Ramos (cell line): Measurements from ENCODE around the gene IL7R.
"Not testable (repeated sequence)": the region's sequence is repeated elsewhere in the genome, so short reads cannot be mapped to it uniquely, and the experiment has no call there.

Experiments used
- in situ Hi-C: fragments of 300-500 bp; cut with MboI; formaldehyde crosslinking; loops from one replicate; pipeline ENCODE4 v1.14.3; 2022; ENCODE audit warnings: low sequenced_read_pairs; ENCODE audit not compliant: unreplicated experiment

IL7R gene

GRCh38 chr5:35863159-35863558 is 6.5 kb downstream of the IL7R start:
- in situ Hi-C loops, result no loop called here

GRCh38 chr5:35867998-35868397 is 11.3 kb downstream of the IL7R start:
- in situ Hi-C loops, result no loop called here

DNA sequence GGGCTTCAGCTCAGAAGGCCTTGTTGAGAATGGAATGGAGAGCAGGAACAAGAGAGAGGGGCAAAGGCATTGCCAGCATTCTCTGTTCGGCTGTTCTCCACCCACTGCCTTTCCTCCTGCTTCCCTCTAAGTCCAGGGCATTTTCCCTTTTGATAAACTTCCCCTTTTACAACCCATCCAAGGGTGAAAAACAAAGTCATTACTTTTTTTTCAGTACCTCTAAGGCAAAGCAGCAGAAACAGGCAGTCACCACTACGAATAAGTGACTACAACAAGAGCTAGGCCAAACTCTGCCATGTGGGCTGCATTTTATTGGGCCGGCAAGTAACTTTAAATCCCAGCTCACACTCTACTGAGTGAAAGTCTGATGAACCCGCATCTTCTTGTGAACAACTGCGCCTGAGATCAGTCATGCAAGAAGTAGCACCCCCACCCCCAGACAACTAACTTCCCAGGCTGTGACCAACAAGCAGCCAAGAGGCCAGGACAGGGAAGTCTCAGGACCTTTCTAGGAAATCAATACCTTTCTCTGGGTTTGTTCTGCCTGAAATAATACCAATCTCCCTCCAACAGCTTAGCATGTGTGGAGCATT is 13.1 kb downstream of the IL7R start:
- in situ Hi-C loops, result no loop called here

- in situ Hi-C loops, result no loop called here
Measured at GRCh38 chr5:35870605-35871004, 13.9 kb downstream of the IL7R start.

- in situ Hi-C loops, result no loop called here
Measured at GRCh38 chr5:35876454-35876853, 19.8 kb downstream of the IL7R start.

GRCh38 chr5:35876922-35877321 is 20.2 kb downstream of the IL7R start:
- in situ Hi-C loops, result no loop called here

GRCh38 chr5:35877655-35878054 is 21.0 kb downstream of the IL7R start:
- in situ Hi-C loops, result no loop called here

DNA sequence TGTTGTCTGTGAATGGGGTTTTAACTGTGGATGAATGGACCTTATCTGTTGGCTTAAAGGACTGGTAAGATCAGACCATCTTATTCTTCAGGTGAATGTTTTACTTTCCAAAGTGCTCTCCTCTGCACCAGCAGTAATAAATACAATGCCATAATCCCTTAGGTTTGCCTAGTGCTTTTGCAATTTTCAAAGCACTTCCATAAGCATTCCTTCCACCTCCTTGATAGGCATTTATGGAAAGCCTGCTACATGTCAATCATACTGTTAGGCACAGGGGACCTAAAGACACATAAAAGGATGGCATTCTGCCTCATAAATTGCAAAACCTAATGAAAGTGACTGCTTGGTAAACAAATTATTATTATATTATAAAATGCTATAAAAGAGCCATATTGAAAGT is 21.4 kb downstream of the IL7R start:
- in situ Hi-C loops, result no loop called here

DNA sequence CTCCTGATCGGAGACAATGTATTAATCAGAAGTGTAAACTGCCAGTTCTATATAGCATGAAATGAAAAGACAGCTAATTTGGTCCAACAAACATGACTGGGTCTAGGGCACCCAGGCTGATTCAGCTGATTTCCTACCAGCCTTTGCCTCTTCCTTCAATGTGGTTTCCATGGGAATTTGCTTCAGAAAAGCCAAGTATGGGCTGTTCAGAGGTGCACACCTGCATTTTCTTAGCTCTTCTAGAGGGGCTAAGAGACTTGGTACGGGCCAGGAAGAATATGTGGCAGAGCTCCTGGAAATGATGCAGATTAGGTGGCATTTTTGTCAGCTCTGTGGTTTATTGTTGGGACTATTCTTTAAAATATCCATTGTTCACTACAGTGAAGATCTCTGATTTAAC is 22.4 kb downstream of the IL7R start:
- in situ Hi-C loops, result no loop called here

DNA sequence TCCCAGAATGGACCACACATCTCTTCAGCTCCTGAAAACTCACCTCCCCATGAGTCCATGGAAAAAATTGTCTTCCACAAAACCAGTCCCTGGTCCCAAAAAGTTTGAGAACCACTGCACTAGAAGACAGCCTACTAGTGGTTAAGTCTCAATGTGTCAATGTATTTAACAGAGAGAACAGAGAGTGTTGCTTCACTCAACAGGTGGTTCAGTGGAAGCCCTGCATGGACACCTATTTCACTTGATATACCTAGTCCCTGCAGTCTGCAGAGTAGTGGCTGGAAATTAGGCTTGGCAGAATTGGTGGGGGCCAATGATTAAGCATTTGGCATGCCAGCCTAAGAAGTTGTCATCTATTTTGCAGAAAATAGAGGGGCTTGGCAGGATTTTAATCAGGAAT is 23.0 kb downstream of the IL7R start:
- in situ Hi-C loops, result no loop called here

- in situ Hi-C loops, result no loop called here
Measured at GRCh38 chr5:35880156-35880555, 23.5 kb downstream of the IL7R start.

- in situ Hi-C loops, result no loop called here
Measured at GRCh38 chr5:35881758-35882157, 25.1 kb downstream of the IL7R start.

GRCh38 chr5:35884191-35884769 is 27.6 kb downstream of the IL7R start:
- in situ Hi-C loops, result no loop called here

DNA sequence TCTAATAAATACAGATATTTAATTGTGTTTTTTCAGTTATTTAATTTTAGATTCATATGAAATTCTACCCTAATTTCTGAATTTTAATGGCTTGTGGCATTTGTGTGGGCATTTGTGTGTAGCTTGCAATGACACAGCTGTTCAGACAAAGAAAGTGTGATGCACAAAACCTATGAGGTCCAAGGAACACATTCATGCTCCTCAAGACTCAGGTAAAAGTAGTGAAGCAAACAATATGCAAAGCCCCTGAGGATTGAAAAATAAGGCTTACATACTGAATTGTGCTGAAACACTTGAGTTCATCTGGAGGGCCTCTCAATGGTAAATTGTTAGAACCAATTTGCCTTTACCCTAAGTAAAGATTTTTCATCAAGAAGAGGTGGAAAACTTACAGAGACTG is 28.1 kb downstream of the IL7R start:
- in situ Hi-C loops, result no loop called here

- in situ Hi-C loops, result no loop called here
Measured at GRCh38 chr5:35886381-35886780, 29.7 kb downstream of the IL7R start.

- in situ Hi-C loops, result no loop called here
Measured at GRCh38 chr5:35887321-35888100, 30.8 kb downstream of the IL7R start.

DNA sequence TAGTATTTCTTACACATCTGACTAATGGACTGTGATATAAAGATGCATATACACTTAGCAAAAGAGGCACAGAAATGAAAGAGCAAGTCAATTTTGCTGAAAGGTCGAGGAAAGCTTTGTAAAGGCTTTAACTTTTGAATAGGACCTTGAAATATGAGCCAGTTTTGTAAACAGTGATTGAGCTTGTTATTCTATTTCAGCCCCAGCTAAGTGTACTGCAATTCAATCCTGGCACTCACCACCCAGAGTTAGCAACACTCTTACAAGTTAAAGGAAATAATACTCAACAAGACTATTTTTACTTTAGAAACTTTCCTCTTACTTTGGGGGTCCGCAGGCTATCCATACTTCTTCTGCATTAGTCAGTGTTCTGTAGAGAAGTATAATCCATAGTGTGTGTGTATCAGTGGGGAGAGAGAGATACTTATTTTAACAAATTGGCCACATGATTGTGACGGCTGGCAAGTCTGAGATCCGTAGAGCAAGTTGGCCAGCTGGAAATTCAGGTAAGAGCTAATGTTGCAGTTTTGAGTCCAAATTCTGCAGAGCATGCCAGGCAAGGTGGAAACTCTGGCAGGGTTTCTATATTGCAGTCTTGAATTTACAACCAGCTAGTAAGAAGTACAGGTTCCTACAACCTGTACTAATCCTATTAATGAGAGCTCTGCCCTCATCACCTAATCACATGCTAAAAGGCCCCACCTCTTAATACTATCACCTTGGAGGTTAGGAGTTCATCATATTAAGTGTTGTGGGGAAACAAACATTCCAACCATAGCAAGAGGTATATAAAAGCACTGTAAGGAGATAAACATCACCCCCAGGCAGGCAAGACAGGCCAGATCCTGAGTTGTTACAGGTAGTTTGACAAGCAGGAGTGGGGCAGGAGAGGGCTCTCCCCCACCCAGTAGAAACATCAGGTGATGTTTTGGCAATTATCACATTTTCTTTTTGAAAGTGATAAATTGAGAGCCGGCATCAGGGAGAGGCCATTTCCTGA is 33.6 kb downstream of the IL7R start:
- in situ Hi-C loops, result no loop called here

- in situ Hi-C loops, result not testable (repeated sequence)
Measured at GRCh38 chr5:35892799-35893198, 36.1 kb downstream of the IL7R start.

DNA sequence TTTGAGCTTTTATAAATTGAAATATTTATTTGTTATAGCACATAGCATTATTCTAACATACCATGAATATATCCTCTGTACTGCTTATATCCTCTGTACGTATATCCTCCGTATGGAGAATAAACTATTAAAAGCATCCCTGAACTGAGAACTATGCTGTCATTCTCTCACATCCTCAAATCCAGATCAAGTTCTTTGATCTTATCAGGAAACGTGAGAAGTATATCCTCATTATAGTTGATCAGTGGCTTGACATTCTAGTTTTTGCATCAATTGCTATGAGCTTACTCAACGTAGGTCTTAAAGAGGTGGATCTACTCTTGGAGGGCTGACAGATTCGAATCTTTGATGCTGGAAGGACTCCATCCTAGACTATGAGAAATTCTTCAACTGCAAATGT is 37.4 kb downstream of the IL7R start:
- in situ Hi-C loops, result no loop called here

DNA sequence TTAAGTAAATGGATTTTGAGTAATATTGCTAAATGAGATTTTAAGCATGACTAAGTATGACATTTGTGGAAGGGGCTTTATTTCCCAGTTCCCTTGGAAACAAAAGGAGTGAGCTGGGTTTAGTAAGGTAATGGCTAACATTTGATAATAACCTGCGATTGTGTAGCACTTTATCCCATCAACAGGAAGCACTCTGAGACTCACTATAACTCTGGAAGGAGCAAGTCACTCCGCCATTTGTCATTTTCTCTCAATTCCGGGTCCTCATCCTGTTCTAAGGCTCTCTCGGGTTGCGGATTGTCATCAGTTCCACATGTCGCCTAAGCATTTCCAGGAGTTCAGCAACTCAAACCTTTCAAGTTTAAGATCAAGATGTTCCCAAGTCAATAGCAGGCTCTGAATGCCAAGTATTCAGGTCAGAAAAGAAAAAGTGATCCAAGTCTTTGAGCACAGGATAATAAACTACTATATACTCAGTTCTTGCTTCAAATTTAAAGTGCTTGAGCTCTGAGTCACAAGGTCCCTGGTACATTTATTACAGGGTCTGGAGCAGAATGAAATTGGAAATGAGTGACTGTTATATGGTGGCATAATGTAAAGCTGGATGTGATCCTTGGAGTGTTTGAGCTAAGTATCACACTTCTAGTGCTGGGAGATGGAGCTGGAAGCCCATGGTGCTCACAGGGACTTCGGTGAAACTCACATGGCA is 42.4 kb downstream of the IL7R start:
- in situ Hi-C loops, result no loop called here
